ENCODE results near the gene GMDS.

Gene GMDS

DNA sequence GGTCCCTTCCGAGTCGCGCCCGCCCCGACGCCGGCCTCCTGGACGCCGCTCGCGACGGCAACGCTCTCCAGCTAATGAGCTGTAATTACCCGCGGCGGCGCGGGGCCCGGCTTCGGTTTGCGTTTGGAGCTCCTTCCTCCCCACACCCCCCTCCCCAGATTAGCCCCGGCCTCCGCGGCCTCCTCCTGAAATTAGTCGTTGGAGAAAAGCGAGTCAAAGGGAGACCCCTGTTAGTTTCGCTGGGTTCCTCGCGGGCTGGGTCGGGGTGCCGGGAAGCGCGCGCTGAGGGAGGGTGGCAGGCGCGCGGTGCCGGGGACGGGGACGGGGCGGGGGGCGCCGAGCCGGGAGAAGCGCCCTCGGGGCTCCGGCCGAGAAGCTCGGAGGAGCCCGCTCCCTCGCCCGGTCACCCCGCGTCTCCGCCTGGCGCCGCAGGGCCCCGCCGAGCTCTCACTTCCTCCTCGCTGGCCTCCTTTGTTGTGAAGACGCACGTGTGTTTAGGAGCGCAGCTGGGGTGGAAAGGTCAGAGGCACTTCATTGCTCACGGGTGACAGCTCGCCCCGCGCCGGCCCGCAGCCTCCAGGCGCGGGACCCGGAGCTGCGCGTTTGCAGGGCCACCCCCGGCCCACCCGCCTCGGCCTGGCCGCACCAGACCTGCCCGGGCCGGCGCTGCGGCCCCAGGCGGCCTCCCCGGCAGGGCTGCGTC lies 630.8 kb downstream of the GMDS start:
- Histone ChIP-seq H3K9me3 (ENCODE audit: insufficient read depth, low read depth, low read length) (peaks cover 8% of the 10 kb centered on the region; the same call in 1 of the 2 replicates), H3K36me3 (ENCODE audit: insufficient read depth, low read depth, low read length) (no peaks in the 10 kb centered on the region), H3K9ac (ENCODE audit: low read depth, low read length) (no peak overlapping the region), H3K4me1 (ENCODE audit: insufficient read depth, low read length) (no peaks in the 10 kb centered on the region), H3K27me3 (ENCODE audit: insufficient read depth, low read length) (peaks cover 99% of the 10 kb centered on the region), H3K27ac (ENCODE audit: low read length) (no peak overlapping the region), H3K4me3 (ENCODE audit: low read length) (peak overlapping the region; percentile 52; the same call in 1 of the 2 replicates)

DNA sequence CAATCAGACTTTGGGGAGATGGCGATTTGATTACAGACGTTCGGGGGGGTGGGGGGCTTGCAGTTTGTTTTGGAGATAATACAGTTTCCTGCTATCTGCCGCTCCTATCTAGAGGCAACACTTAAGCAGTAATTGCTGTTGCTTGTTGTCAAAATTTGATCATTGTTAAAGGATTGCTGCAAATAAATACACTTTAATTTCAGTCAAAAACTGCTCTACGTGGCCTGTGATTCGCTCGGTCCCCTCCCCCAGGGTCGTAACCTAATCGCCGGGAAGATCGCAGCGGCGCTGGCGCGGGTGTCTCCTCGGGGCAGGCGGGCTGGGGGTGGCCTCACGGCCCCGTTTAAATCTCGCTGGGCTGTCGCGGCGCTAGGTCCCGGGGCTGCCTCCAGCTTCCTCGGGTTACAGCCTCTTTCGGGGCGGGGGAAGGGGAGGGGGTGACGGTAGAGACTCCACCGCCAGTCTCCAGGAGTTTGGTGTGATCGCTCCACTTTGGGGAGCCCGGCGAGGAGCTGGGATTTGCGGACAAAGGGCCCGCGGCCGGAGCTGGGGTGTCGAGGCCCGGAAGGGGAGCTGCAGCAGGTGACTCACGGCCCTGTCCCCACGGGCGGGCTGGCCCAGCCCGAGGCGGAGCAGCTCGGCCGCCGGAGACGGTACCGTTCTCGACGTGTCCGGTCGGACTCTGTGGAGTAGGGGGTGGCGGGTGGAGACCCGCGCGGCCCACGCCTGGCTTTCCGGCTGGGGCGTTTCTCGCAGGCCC lies 631.5 kb downstream of the GMDS start:
- peaks cover 99% of the 10 kb centered on the region for H3K27me3 ChIP-seq (ENCODE audit: insufficient read depth, low read length)
- peaks cover 8% of the 10 kb centered on the region; the same call in 1 of the 2 replicates for H3K9me3 ChIP-seq (ENCODE audit: insufficient read depth, low read depth, low read length)
- peak overlapping the region; percentile 47; the same call in 1 of the 2 replicates for H3K4me3 ChIP-seq (ENCODE audit: low read length)
- no peaks in the 10 kb centered on the region for H3K36me3 ChIP-seq (ENCODE audit: insufficient read depth, low read depth, low read length)
- no peak overlapping the region for H3K27ac ChIP-seq (ENCODE audit: low read length)
- no peaks in the 10 kb centered on the region for H3K4me1 ChIP-seq (ENCODE audit: insufficient read depth, low read length)
- no peak overlapping the region for H3K9ac ChIP-seq (ENCODE audit: low read depth, low read length)

DNA sequence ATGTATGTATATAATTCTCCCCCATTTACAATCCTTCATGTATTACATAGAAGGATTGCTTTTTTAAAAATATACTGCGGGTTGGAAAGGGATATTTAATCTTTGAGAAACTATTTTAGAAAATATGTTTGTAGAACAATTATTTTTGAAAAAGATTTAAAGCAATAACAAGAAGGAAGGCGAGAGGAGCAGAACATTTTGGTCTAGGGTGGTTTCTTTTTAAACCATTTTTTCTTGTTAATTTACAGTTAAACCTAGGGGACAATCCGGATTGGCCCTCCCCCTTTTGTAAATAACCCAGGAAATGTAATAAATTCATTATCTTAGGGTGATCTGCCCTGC lies 632.1 kb downstream of the GMDS start:
- Histone ChIP-seq H3K4me3 (ENCODE audit: low read length) (peak overlapping the region; percentile 47; the same call in 1 of the 2 replicates), H3K4me1 (ENCODE audit: insufficient read depth, low read length) (no peaks in the 10 kb centered on the region), H3K27ac (ENCODE audit: low read length) (no peak overlapping the region), H3K9me3 (ENCODE audit: insufficient read depth, low read depth, low read length) (peaks cover 7% of the 10 kb centered on the region; the same call in 1 of the 2 replicates), H3K27me3 (ENCODE audit: insufficient read depth, low read length) (peaks cover 99% of the 10 kb centered on the region), H3K9ac (ENCODE audit: low read depth, low read length) (no peak overlapping the region), H3K36me3 (ENCODE audit: insufficient read depth, low read depth, low read length) (no peaks in the 10 kb centered on the region)

- no peak overlapping the region for H3K9ac ChIP-seq (ENCODE audit: low read depth, low read length)
- no peaks in the 10 kb centered on the region for H3K36me3 ChIP-seq (ENCODE audit: insufficient read depth, low read depth, low read length)
- no peaks in the 10 kb centered on the region for H3K4me1 ChIP-seq (ENCODE audit: insufficient read depth, low read length)
- H3K4me3 ChIP-seq (ENCODE audit: low read length), result no peak overlapping the region
- peaks cover 3% of the 10 kb centered on the region; the same call in 1 of the 2 replicates for H3K9me3 ChIP-seq (ENCODE audit: insufficient read depth, low read depth, low read length)
- H3K27ac ChIP-seq (ENCODE audit: low read length), result no peak overlapping the region
- peaks cover 99% of the 10 kb centered on the region for H3K27me3 ChIP-seq (ENCODE audit: insufficient read depth, low read length)
These were observed 632.5 kb downstream of the GMDS start for GRCh38 chr6:1612974-1613306.

GRCh38 chr6:1612299-1612973 lies 633.0 kb downstream of the GMDS start:
- H3K36me3 ChIP-seq (ENCODE audit: insufficient read depth, low read depth, low read length), result no peaks in the 10 kb centered on the region
- H3K9ac ChIP-seq (ENCODE audit: low read depth, low read length), result no peak overlapping the region
- H3K27ac ChIP-seq (ENCODE audit: low read length), result no peak overlapping the region
- no peaks in the 10 kb centered on the region for H3K9me3 ChIP-seq (ENCODE audit: insufficient read depth, low read depth, low read length)
- peaks cover under 1% of the 10 kb centered on the region; the same call in 1 of the 2 replicates for H3K4me1 ChIP-seq (ENCODE audit: insufficient read depth, low read length)
- H3K4me3 ChIP-seq (ENCODE audit: low read length), result no peak overlapping the region
- peaks cover 99% of the 10 kb centered on the region for H3K27me3 ChIP-seq (ENCODE audit: insufficient read depth, low read length)

DNA sequence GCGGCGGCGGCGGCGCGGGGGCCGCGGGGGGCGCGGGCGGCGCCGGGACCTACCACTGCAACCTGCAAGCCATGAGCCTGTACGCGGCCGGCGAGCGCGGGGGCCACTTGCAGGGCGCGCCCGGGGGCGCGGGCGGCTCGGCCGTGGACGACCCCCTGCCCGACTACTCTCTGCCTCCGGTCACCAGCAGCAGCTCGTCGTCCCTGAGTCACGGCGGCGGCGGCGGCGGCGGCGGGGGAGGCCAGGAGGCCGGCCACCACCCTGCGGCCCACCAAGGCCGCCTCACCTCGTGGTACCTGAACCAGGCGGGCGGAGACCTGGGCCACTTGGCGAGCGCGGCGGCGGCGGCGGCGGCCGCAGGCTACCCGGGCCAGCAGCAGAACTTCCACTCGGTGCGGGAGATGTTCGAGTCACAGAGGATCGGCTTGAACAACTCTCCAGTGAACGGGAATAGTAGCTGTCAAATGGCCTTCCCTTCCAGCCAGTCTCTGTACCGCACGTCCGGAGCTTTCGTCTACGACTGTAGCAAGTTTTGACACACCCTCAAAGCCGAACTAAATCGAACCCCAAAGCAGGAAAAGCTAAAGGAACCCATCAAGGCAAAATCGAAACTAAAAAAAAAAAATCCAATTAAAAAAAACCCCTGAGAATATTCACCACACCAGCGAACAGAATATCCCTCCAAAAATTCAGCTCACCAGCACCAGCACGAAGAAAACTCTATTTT lies 633.7 kb downstream of the GMDS start:
- peaks cover 99% of the 10 kb centered on the region for H3K27me3 ChIP-seq (ENCODE audit: insufficient read depth, low read length)
- no peak overlapping the region for H3K4me3 ChIP-seq (ENCODE audit: low read length)
- H3K9me3 ChIP-seq (ENCODE audit: insufficient read depth, low read depth, low read length), result no peaks in the 10 kb centered on the region
- peaks cover 7% of the 10 kb centered on the region; the same call in 1 of the 2 replicates for H3K4me1 ChIP-seq (ENCODE audit: insufficient read depth, low read length)
- H3K36me3 ChIP-seq (ENCODE audit: insufficient read depth, low read depth, low read length), result no peaks in the 10 kb centered on the region
- H3K27ac ChIP-seq (ENCODE audit: low read length), result no peak overlapping the region
- H3K9ac ChIP-seq (ENCODE audit: low read depth, low read length), result no peak overlapping the region

DNA sequence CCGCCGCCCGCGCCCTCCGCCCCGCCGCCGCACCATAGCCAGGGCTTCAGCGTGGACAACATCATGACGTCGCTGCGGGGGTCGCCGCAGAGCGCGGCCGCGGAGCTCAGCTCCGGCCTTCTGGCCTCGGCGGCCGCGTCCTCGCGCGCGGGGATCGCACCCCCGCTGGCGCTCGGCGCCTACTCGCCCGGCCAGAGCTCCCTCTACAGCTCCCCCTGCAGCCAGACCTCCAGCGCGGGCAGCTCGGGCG lies 634.2 kb downstream of the GMDS start:
- no peak overlapping the region for H3K27ac ChIP-seq (ENCODE audit: low read length)
- H3K9me3 ChIP-seq (ENCODE audit: insufficient read depth, low read depth, low read length), result no peaks in the 10 kb centered on the region
- H3K4me1 ChIP-seq (ENCODE audit: insufficient read depth, low read length), result peaks cover 12% of the 10 kb centered on the region; the same call in 1 of the 2 replicates
- H3K9ac ChIP-seq (ENCODE audit: low read depth, low read length), result no peak overlapping the region
- H3K27me3 ChIP-seq (ENCODE audit: insufficient read depth, low read length), result peaks cover 99% of the 10 kb centered on the region
- H3K36me3 ChIP-seq (ENCODE audit: insufficient read depth, low read depth, low read length), result no peaks in the 10 kb centered on the region
- no peak overlapping the region for H3K4me3 ChIP-seq (ENCODE audit: low read length)

DNA sequence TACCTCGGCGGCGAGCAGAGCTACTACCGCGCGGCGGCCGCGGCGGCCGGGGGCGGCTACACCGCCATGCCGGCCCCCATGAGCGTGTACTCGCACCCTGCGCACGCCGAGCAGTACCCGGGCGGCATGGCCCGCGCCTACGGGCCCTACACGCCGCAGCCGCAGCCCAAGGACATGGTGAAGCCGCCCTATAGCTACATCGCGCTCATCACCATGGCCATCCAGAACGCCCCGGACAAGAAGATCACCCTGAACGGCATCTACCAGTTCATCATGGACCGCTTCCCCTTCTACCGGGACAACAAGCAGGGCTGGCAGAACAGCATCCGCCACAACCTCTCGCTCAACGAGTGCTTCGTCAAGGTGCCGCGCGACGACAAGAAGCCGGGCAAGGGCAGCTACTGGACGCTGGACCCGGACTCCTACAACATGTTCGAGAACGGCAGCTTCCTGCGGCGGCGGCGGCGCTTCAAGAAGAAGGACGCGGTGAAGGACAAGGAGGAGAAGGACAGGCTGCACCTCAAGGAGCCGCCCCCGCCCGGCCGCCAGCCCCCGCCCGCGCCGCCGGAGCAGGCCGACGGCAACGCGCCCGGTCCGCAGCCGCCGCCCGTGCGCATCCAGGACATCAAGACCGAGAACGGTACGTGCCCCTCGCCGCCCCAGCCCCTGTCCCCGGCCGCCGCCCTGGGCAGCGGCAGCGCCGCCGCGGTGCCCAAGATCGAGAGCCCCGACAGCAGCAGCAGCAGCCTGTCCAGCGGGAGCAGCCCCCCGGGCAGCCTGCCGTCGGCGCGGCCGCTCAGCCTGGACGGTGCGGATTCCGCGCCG lies 634.7 kb downstream of the GMDS start:
- Histone ChIP-seq H3K27ac (ENCODE audit: low read length) (no peak overlapping the region), H3K36me3 (ENCODE audit: insufficient read depth, low read depth, low read length) (no peaks in the 10 kb centered on the region), H3K27me3 (ENCODE audit: insufficient read depth, low read length) (peaks cover 99% of the 10 kb centered on the region), H3K4me3 (ENCODE audit: low read length) (no peak overlapping the region), H3K4me1 (ENCODE audit: insufficient read depth, low read length) (peaks cover 17% of the 10 kb centered on the region; the same call in 1 of the 2 replicates), H3K9ac (ENCODE audit: low read depth, low read length) (no peak overlapping the region), H3K9me3 (ENCODE audit: insufficient read depth, low read depth, low read length) (no peaks in the 10 kb centered on the region)

DNA sequence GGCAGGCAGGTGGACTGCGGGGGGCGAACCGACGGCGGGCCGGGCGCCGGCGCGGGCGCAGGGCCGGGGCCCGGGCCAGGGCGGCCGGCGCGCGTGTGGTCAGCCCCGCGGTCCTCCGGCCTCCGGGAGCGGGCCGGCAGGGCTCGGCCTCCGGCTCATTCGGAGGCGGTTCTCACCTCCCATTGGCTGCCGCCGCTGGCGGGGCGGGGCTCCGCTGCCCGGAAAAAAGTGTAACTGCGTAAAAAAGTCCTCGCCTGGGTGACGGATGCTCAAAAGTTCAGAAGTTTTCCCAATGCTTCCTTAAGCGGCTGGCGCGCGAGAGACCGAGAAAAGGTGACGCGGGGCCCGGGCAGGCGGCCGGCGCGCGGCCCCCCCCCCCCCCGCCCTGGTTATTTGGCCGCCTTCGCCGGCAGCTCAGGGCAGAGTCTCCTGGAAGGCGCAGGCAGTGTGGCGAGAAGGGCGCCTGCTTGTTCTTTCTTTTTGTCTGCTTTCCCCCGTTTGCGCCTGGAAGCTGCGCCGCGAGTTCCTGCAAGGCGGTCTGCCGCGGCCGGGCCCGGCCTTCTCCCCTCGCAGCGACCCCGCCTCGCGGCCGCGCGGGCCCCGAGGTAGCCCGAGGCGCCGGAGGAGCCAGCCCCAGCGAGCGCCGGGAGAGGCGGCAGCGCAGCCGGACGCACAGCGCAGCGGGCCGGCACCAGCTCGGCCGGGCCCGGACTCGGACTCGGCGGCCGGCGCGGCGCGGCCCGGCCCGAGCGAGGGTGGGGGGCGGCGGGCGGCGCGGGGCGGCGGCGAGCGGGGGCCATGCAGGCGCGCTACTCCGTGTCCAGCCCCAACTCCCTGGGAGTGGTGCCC lies 635.5 kb downstream of the GMDS start, which contains the start of gene FOXC1:
TSS of gene FOXC1 (plus strand) at position 268 of the 849 bp plus-strand sequence. CDS start at position 799, 531 bp downstream.
- Histone ChIP-seq H3K4me1 (ENCODE audit: insufficient read depth, low read length) (peaks cover 20% of the 10 kb centered on the region; the same call in 1 of the 2 replicates), H3K9ac (ENCODE audit: low read depth, low read length) (no peak within 1 kb of the TSS), H3K9me3 (ENCODE audit: insufficient read depth, low read depth, low read length) (no peaks in the 10 kb centered on the region), H3K27ac (ENCODE audit: low read length) (no peak within 1 kb of the TSS), H3K27me3 (ENCODE audit: insufficient read depth, low read length) (peaks cover 99% of the 10 kb centered on the region), H3K4me3 (ENCODE audit: low read length) (peak within 1 kb of the TSS; percentile 45; the same call in 1 of the 2 replicates), H3K36me3 (ENCODE audit: insufficient read depth, low read depth, low read length) (no peaks in the 10 kb centered on the region)

DNA sequence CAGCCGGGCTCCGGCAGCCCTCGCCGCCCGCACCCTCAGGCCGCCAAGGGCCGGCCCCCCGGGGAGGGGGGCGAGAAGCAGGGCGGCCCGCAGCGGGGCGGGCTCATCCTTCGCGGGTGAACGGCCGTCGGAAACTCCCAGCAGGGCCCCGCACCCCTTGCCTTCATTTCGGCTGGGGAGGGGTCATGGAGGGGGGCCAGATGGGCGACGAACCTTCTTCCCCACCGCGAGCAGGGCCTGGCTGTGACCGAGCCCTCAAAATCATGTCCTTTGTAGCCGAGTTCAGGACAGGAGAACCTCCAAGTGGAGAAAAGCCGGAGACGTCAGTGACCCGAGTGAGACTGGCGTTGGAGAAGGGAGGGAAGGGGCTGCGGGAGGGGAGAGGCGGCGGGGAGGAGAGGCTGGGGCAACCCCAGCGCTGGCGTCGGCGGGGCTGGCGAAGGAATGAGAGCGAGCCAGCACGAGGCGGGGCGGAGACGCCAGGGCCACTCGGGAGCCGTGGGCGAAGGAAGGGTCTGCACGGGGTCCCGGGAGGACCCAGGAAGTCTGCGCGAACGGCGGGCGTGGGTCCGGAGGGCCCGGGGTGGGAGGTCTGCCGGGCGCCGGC lies 636.3 kb downstream of the GMDS start:
- Histone ChIP-seq H3K27me3 (ENCODE audit: insufficient read depth, low read length) (peaks cover 99% of the 10 kb centered on the region), H3K9me3 (ENCODE audit: insufficient read depth, low read depth, low read length) (no peaks in the 10 kb centered on the region), H3K4me1 (ENCODE audit: insufficient read depth, low read length) (peaks cover 20% of the 10 kb centered on the region; the same call in 1 of the 2 replicates), H3K27ac (ENCODE audit: low read length) (no peak overlapping the region), H3K9ac (ENCODE audit: low read depth, low read length) (no peak overlapping the region), H3K4me3 (ENCODE audit: low read length) (peak overlapping the region; percentile 45; the same call in 1 of the 2 replicates), H3K36me3 (ENCODE audit: insufficient read depth, low read depth, low read length) (no peaks in the 10 kb centered on the region)

Data from iPS-20b (cell line).